ENCODE measurements around the gene COL12A1.

DNA sequence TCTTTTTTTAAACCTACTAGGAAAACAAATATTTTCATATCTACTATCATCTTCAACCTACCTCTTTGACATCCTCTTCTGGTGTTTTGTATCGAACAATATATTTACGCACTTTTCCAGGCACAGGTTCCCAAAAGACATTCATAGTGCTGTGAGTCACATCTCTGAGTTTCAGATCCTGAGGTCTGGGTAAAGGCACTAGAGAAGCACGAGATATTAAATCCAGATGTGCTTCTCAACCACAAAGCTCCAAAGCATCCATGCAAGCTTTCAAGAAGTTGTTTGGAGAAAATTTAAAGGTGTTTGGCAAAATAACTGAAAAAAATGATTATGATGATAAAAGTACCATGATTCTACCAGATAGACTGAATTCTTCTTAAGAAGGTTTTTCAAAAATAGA lies 62.7 kb downstream of the COL12A1 start:
- no peak for TF ChIP-seq POLR2A (IDR thresholded peaks at IDR 0.05)
- TF ChIP-seq, protein P1, sequence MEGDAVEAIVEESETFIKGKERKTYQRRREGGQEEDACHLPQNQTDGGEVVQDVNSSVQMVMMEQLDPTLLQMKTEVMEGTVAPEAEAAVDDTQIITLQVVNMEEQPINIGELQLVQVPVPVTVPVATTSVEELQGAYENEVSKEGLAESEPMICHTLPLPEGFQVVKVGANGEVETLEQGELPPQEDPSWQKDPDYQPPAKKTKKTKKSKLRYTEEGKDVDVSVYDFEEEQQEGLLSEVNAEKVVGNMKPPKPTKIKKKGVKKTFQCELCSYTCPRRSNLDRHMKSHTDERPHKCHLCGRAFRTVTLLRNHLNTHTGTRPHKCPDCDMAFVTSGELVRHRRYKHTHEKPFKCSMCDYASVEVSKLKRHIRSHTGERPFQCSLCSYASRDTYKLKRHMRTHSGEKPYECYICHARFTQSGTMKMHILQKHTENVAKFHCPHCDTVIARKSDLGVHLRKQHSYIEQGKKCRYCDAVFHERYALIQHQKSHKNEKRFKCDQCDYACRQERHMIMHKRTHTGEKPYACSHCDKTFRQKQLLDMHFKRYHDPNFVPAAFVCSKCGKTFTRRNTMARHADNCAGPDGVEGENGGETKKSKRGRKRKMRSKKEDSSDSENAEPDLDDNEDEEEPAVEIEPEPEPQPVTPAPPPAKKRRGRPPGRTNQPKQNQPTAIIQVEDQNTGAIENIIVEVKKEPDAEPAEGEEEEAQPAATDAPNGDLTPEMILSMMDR (IDR thresholded peaks at IDR 0.05), result no peak

All from right lobe of liver (tissue), 4 donors.